Measurements from ENCODE around the gene DNAH11.

DNA sequence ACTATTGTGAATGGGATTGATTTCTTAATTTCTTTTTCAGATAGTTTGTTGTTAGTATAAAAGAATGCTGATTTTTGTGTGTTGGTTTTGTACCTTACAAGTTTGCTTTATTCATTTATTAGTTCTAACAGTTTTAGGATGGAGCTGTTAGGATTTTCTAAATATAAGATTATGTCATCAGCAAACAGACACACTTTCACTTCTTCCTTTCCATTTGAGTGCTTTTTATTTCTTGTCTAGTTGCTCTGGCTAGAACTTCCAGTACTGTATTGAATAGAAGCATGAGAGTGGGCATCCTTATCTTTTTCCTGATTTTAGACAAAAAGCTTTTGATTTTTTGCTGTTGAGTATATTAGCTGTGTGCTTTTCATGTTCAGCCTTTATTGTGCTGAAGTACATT lies 81.5 kb downstream of the DNAH11 start:
- TF ChIP-seq, protein P1, sequence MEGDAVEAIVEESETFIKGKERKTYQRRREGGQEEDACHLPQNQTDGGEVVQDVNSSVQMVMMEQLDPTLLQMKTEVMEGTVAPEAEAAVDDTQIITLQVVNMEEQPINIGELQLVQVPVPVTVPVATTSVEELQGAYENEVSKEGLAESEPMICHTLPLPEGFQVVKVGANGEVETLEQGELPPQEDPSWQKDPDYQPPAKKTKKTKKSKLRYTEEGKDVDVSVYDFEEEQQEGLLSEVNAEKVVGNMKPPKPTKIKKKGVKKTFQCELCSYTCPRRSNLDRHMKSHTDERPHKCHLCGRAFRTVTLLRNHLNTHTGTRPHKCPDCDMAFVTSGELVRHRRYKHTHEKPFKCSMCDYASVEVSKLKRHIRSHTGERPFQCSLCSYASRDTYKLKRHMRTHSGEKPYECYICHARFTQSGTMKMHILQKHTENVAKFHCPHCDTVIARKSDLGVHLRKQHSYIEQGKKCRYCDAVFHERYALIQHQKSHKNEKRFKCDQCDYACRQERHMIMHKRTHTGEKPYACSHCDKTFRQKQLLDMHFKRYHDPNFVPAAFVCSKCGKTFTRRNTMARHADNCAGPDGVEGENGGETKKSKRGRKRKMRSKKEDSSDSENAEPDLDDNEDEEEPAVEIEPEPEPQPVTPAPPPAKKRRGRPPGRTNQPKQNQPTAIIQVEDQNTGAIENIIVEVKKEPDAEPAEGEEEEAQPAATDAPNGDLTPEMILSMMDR (IDR thresholded peaks at IDR 0.05), result no peak
- no peak for TF ChIP-seq ZFX (IDR thresholded peaks at IDR 0.05; ENCODE audit: borderline replicate concordance)
